A172 (cell line): Measurements from ENCODE around the gene CPXM2. TPM values are rescaled to one million over a fixed set of nuclear protein-coding genes. Genes with fewer than 3 reads are reported as not detected.
"Not testable (repeated sequence)": the region's sequence is repeated elsewhere in the genome, so short reads cannot be mapped to it uniquely, and the experiment has no call there.

ENCODE experiments used
- DNase-seq: peaks from one replicate; pipeline ENCODE4 v3.0.0-alpha.2; 2015; ENCODE audit warnings: low spot score
- total RNA-seq: library from RNA; depleted of rRNA; stranded (reverse); fragments of >200 nt; shearing (Covaris generic); gene quantifications from 2 replicates; pipeline ENCODE4 v1.2.3, GENCODE V29; 2014

Gene CPXM2
- total RNA-seq, 1 experiment from 2014 or later, result not detected

- DNase-seq, result no peak
These were observed 145.5 kb downstream of the CPXM2 start for GRCh38 chr10:123746061-123746460.

GRCh38 chr10:123744224-123744536, 147.4 kb downstream of the CPXM2 start:
- no peak for DNase-seq

DNA sequence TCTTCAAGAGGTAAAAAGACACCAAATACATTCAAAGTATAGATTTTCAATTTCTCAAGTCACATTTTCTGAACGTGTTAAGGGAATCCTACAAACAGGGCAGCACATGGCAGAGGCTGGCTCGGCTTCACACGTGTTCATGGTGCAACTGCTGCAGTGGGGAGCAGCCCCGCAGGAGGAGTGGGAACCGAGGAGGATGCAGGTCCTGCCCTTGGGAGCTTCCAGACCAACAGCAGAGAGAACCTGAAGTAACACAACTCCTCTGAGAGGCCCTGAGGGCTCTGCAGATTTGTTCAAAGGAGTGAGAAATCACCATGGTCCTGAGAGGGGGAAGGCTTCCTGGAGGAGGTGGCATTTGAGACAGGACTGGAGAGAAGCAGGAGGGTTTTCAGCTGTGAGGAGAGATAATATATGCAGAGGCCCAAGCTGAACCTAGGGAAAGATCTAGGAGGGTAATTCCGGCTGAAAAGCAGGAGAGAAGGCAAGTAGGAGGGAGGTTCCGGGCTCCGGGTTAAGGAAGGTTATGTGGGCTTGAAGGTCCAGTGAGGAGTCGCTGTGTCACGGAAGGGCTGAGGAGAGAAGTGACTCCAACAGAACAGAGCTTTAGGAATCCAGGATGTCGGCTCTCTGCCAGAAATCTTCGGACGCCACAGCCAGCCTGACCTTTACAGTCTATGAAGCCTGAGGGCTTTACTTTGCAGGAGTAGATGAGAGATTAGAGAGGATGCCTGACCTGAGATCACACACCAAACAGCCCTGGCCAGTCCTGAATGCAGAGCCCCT, 148.0 kb downstream of the CPXM2 start:
- no peak for DNase-seq

DNA sequence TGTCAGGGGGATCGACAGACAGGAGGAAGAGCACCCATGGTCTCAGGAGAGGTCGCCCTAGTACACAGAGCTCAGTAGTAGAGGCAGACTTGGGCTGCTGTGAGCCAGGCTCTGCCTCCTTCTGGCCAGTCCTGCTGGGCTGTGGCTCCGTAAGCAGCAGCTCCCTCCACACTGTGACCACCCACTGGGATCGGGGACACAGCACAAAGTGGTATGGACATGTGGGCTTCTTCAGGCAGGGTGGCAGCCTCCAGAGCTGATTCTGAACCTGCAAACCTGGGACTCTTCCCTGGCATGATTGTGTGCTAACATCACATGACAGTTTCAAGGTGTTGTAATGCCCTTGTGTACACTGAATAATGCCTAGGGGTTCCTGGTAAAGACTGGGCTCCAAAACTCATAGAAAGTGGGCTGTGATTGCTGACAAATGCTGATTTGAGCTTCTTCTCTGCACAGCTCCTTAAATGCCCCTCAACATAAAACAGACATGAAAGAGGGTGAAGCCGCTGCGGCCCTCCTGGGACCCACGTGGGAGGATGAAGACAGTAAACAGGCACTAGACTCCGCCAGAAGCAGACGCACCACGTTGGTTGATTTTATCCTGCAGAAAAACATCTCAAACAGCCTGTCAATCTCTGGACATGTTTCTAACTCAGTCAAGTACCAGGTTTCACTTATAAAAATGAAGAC, 148.7 kb downstream of the CPXM2 start:
- DNase-seq, result no peak

GRCh38 chr10:123741711-123742110, 149.9 kb downstream of the CPXM2 start:
- DNase-seq, result no peak

GRCh38 chr10:123741146-123741545, 150.5 kb downstream of the CPXM2 start:
- no peak for DNase-seq

DNA sequence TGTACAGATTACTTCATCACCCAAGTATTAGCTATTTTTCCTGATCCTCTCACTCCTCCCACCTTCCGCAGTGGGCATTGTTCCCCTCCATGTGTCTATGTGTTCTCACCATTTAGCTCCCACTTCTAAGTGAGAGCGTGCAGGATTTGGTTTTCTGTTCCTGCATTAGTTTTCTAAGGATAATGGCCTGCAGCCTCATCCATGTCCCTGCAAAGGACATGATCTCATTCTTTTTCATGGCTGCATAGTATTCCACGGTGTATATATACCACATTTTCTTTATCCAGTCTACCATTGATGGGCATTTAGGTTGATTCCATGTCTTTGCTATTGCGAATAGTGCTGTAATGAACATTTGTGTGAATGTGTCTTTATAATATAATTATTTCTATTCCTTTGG, 154.7 kb downstream of the CPXM2 start:
- not testable (repeated sequence) for DNase-seq

DNA sequence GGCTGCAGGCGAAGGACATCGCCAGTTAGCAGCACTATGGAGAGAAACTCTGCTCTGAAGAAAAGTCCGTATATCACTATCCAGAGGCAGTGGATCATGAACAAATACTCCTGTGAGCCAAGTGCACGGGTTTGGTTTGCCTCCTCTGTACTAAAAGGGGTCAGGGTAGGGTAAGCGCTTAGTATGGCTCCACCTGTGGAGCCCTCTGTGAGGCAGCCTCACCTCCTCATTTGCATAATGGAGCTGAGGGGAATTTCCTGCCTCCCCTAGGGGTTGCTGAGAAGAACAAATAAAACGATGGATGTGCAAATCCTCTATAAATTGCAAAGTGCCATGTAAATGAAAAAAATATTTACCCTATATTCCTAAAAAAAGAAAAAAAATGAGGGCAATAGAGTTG, 162.1 kb downstream of the CPXM2 start:
- no peak for DNase-seq

DNA sequence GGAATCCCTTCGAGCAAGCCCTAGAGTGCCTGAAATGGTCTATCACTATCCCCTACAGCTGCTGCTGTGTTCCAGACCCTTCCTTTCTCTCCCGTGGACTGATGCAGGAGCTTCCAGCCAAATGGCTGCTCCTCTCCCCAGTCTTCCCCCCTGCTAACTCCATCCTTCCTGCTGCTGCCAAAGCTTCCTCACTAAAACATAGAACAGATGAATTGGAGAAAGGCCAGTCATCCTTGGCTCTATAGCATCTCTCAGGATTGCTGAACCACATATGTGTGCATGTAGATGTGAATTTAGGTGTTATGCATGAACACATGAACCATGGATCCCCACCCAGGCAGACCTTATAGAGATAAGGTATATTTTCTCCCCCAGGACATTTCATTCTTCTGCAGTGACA, 164.8 kb downstream of the CPXM2 start:
- no peak for DNase-seq

DNA sequence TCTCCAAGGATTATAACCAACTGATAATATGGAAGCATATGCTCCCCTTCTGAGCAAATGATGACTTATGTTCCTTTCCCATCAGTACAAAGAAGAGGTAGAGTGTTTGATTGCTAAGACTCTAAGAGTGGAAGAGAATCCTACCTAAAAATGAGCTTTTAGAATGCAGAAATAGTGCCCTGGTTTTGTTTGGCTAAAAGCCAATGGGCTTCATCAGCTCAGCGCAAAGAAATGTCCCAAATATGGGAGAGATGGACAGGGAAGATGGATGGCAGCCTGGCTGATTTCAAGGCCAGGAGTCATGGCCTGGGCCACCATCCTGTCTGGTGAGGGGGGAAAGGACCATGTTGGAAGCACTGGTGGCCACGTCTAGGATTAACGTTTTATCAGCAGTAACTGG, 165.2 kb downstream of the CPXM2 start:
- no peak for DNase-seq

GRCh38 chr10:123724747-123725146, 166.9 kb downstream of the CPXM2 start:
- no peak for DNase-seq

DNA sequence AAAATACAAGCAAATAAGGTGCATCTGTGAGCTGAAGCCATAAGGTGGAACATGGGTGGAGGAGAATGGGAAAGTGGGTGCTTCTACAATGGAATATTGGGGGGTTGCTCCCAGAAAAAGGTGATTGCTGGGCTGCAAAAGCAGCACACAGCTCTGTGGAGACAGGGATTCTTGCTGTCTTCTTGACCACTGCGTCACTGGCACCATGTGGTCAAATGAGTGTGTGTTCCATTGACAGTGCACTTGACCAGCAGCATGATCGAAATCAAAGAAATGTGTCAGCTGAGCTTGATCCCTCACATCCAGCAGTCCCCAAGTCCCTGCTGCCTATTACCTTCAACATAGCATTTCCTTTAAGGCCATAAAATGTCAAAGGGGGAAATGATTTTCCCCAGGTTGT, 169.3 kb downstream of the CPXM2 start:
- no peak for DNase-seq

GRCh38 chr10:123721441-123722049, 170.1 kb downstream of the CPXM2 start:
- DNase-seq, result no peak

DNA sequence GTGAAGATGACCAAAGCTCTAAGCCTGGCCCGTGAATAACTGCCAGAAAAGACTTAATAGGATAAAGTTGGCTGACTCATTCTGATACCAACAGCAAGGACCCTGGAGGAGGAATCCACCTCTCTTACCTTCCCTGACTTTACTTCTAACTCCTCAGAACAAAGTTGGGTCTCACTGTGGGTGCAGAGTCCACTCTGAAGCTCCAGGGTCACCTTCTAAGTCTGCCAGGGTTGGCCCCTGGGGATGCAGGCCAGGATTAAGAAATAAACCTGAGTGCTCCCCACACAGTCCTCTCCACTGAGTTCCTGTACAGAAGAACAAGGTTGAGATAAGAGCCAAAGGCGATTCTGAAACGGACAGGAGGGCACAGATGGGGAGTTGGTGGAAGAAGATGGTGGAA, 171.1 kb downstream of the CPXM2 start:
- no peak for DNase-seq

DNA sequence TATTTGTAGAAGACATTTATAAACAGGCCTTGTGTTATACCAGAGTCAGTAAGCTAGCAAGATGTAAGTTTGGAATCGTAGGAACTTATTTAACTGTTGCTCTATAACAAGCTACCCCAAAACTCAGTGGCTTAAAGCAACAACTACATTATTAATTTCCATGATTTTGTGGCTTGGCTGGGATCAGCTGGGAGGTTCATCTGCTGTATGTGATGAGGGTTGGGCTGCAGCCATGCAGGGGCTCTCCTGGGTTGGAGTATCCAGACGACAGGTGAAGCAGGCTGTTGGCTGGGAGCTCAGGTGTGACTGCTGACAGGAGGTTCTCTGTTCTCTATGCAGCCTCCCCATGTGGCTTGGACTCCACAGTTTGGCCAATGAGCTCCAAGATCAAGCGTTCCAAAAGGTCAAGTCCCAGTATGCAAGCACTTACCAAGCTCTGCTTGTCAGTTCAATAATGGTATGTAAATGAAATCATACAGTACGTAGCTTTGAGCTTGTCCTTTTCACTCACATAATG, 173.0 kb downstream of the CPXM2 start:
- no peak for DNase-seq

GRCh38 chr10:123717336-123717735, 174.3 kb downstream of the CPXM2 start:
- DNase-seq, result no peak

DNA sequence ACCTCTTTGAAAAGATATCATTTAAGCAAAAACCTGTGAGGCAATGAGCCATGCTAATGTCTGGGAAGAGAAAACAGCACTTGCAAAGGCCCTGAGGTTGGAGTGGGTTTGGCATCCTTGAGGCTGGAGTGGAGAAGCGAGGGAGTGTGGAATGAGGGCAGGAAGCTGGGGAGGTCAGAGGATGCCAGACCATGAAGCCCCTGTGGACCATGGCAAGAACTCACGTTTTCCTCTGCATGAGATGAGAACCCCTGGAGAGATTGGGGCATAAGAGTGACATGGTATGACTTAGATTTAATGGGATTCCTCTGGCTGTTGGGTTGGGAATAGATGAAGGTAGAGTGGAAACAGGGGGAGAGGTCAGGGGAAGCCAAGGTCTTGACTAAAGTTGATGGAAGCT, 176.1 kb downstream of the CPXM2 start:
- DNase-seq, result no peak

- no peak for DNase-seq
These were observed 185.4 kb downstream of the CPXM2 start for GRCh38 chr10:123706236-123706635.

DNA sequence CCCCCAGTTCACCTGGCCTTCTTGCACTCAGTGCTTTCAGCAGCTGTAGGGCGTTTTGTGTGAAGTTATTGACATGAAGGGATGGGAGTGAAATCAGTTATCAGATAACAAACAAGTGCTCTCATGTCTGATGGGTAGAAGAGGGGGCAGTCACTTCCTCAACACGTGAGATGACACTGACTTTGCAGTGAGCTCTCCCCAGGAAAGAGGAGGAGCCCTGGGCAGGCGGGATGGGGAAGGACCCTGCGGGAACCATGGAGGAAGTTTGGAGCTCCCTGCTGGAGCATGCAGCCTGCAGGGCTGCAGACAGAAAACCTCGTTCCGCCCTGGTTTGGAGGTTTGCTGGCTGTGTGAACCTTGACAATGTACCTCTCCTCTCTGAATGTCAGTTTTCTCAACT, 186.8 kb downstream of the CPXM2 start:
- DNase-seq, result no peak

- DNase-seq, result no peak
These were observed 187.5 kb downstream of the CPXM2 start for GRCh38 chr10:123704076-123704475.

- DNase-seq, result no peak
These were observed 188.3 kb downstream of the CPXM2 start for GRCh38 chr10:123703195-123703790.
